AG10803 (cell line): ENCODE measurements around the gene KCNQ1.

Experiments
- DNase-seq: peaks from one replicate; pipeline ENCODE4 v3.0.0; 2010; ENCODE audit warnings: low read depth
- H3K4me3 ChIP-seq: 2 replicates; pipeline ENCODE4 v1.5.1; 2011; ENCODE audit warnings: mild to moderate bottlenecking, low read length, control low read depth
- CTCF ChIP-seq: conservative IDR thresholded peaks from 2 replicates; pipeline ENCODE4 v1.5.1; 2011; ENCODE audit warnings: mild to moderate bottlenecking, low read length, control low read depth, inconsistent platforms

The KCNQ1 gene

GRCh38 chr11:2411446-2412305 is 33.1 kb upstream of the KCNQ1 start:
- no peak for TF ChIP-seq CTCF
- no peak overlapping the region for H3K4me3 ChIP-seq
- DNase-seq, result no peak

- DNase-seq, result no peak
- no peak overlapping the region for H3K4me3 ChIP-seq
- no peak for TF ChIP-seq CTCF
These were observed 32.5 kb upstream of the KCNQ1 start for GRCh38 chr11:2412323-2412722.

- no peak overlapping the region for H3K4me3 ChIP-seq
- no peak for DNase-seq
- no peak for TF ChIP-seq CTCF
These were observed 30.8 kb upstream of the KCNQ1 start for GRCh38 chr11:2413742-2414579.

- no peak overlapping the region for H3K4me3 ChIP-seq
- TF ChIP-seq CTCF, result no peak
- no peak for DNase-seq
These were observed 30.2 kb upstream of the KCNQ1 start for GRCh38 chr11:2414616-2415015.

GRCh38 chr11:2415171-2415570 is 29.6 kb upstream of the KCNQ1 start:
- TF ChIP-seq CTCF, result no peak

GRCh38 chr11:2415601-2416380 is 29.0 kb upstream of the KCNQ1 start:
- H3K4me3 ChIP-seq, result no peak overlapping the region
- DNase-seq, result no peak
- no peak for TF ChIP-seq CTCF

More at GRCh38 chr11:2415171-2415570, 29.6 kb upstream of the KCNQ1 start:
- no peak overlapping the region for H3K4me3 ChIP-seq
- no peak for DNase-seq
